ENCODE results near the gene UBL4B.

- TF ChIP-seq CTCF (IDR thresholded peaks at IDR 0.05; ENCODE audit: low read depth, low read length, poor library complexity, severe bottlenecking) (no peak), EZH2phosphoT487 (IDR thresholded peaks at IDR 0.05; ENCODE audit: borderline replicate concordance, low read length) (no peak)
These were observed 8.8 kb downstream of the UBL4B start for GRCh38 chr1:110120960-110121561.

Measured in DOHH2 (cell line).